Measurements from ENCODE around the gene RNU4-1.

Gene RNU4-1

DNA sequence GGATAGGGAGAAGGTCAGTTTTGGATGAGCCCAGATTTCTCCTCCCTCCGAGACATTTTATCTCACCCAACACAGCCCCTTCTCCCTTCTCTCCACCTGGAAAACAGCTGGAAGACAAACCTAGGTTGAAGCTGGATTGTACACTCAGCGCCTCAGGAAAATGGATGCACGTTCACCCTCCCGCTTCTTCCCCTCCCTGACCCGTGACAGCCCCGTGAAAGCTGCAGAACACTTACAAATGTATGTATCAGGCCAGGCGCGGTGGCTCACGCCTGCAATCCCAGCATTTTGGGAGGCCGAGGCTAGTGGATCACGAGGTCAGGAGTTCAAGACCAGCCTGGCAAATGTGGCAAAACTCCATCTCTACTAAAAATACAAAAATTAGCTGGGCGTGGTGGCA lies 5.5 kb downstream of the RNU4-1 start:
- no peak for DNase-seq

DNA sequence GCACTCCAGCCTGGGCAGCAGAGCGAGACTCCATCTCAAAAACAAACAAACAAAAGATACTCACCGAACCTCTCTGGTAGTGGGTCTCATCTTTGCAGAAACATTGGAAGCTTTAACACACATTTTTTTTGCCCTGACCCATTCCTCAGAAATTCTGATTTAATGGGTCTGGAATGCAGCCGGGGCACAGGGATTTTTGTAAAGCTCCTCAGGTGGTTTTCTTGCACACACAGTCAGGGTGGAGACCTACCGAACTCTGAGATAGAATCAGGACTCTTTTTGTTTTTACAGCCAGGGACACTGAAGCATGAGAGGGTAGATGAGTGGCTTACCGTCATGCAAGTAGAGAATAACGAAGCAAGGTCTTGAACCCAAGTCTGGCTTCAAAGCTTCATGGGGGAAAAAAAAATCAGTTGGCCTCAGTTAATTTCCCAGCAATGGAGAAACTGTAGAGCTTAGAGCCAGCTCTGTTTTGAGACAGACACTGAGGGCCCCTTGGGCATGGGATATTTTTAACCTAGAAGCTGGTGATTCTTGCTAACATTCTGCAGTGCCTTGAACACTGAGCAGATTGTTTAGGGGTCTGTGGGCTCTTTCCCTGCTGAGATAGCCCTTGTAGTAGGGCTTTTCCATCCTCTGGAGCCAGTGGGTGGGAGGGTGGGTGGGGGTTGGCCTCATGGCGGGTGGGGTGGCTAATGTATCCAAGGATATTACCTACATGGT lies 6.1 kb downstream of the RNU4-1 start:
- no peak for DNase-seq

DNA sequence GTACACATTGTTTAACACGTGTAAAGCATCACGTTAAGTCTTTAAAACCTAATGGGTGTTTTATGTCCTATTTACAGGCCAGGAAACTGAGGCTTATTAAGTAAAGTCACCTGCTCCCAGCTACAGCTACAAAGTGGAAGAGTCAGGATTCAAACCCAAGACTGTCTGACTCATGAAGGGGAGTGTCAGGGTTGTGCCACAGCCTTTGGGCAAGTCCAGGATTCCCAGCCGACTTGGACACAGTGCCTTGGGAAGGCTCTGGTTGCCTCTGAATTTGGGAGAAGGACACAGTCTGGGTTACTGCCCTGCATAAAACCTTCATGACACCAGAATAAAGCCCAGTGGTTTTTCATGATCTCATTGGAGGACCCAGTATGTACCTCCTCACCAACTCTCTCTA lies 8.7 kb downstream of the RNU4-1 start:
- DNase-seq, result no peak

DNA sequence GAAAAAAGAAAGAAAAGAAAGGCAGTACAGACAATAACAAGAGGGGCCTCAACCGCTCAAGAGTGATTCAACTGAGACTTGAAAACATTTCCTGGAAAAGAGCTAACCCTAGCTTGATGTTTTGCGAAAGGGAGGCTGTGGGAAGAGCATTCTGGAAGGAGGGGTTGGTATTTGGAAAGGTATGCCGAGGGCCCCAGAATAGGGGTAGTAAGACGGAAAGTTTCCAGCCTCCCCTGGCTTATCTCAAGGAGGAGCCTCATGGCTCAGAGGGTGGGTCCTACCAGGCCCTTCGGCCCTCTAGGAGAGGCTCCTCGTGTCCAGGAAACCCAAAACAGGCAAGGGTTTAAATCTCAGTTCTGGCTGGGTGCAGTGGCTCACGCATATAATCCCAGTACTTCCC lies 9.7 kb downstream of the RNU4-1 start:
- no peak for DNase-seq

- DNase-seq, result no peak
Observed at GRCh38 chr12:120278137-120279069, 14.6 kb downstream of the RNU4-1 start.

DNA sequence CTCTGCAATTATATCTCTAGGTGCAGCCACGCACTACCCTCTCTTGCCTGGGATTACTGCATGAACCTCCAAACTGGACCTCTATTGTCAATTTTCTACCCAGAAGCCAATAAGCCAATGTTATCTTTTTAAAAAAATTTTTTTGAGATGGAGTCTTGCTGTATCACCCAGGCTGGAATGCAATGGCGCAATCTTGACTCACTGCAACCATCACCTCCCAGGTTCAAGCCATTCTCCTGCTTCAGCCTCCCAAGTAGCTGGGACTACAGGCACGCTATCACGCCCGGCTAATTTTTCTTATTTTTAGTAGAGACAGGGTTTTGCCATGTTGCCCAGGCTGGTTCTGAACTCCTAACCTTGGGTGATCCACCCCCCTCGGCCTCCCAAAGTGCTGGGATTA lies 16.3 kb downstream of the RNU4-1 start:
- DNase-seq, result no peak

DNA sequence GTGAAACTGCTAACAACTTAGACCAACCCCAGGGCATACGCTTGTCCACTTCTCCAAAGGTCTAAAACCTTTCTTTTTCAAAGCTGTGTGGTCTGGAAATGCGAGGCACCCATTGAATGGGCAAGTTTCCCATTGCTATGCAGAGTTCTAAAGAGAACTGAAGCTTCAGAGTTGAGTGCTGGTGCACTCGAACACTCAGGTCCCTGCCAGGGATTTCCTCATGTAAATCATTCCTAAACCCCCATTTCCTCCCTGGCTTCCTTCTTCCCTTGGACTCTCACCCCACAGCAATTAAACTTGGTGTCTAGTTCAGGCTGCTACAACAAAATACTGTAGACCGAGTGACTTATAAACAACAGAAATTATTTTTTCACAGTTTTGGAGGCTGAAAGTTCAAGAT lies 25.3 kb downstream of the RNU4-1 start:
- DNase-seq, result no peak

DNA sequence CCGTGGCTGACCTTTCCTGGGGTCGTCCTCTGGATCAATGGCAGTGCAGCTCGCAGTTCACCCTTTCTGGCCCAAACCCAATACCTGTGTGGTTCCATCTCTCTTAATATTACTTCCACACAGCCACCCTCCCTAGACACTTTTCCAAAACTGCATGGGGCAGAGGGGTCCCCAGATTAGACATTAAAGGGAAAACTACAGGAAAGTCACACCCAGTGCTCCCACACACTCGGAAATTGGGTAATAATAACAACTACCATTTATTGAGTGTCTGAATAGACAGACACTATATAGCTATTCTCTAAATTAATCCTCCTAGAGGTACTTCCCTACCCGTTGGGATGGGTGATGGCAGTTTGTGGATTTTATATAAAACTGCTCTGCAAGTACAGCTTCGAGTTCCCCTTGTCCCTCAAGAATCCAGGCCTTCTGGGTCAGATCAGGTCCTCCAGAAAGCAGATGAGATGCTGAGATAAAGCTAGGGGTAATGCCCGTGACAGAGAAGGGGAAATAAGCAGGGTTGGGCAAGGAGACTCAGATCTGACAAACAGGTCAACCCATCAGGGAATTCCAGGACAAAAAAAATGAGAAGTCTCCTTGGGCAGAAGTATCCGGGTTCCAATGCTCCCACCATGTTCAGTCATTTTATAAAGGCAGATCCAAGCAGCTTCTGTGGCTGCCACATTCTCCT lies 26.7 kb downstream of the RNU4-1 start:
- no peak for DNase-seq

- peak; percentile 91 to 93 for DNase-seq
Observed at GRCh38 chr12:120265473-120266179, 27.4 kb downstream of the RNU4-1 start, which contains the start of gene PXN. PXN (minus strand) TSS chr12:120265730; CDS start chr12:120265629, 101 bp downstream.

DNA sequence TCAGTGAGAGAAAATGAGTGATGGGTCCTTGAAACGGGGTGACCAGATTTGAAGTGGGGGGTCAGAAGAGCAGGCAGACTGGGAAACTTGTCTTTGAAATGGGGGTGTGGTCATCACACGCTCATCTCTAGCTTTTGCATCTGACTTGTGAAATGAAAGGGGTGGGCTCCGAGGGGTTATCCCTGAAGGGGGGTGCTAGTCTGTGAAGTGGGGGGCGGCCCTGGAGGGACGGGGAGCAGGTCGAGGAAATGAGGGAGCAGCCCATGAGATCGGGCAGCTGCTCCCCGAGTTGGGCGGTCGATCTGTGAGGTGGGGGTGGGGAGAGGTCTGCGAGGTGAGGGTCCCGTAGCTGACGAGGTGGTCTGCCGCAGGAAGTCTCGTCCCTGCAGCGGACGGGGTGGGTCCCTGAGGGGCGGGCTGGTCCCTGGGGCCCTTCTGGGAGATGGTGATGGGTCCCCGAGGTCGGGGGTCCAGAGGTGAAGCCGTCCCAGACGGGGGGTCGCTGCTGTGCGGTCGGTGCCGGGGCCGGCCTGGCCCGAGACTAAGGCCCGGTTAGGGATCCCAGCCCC lies 28.0 kb downstream of the RNU4-1 start:
- no peak for DNase-seq

GRCh38 chr12:120264086-120264903 lies 28.7 kb downstream of the RNU4-1 start:
- no peak for DNase-seq

DNA sequence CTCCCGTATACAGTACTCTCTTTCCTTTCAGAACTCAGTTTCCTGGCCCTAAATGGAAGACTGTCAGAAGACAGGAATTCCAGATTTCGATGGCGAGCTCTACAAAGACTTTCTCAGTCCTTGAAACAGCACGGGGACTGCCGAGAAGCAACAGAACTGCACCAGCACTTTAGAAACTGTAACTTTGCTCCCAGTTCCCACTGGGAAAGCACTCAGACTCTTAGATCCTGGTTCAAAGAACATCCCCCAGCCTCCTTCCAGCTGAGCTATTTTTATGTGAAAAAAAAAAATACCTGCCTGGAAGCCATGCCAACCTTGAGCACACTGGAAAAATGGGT lies 29.3 kb downstream of the RNU4-1 start:
- no peak for DNase-seq

- DNase-seq, result no peak
Observed at GRCh38 chr12:120262852-120263747, 29.9 kb downstream of the RNU4-1 start.

DNA sequence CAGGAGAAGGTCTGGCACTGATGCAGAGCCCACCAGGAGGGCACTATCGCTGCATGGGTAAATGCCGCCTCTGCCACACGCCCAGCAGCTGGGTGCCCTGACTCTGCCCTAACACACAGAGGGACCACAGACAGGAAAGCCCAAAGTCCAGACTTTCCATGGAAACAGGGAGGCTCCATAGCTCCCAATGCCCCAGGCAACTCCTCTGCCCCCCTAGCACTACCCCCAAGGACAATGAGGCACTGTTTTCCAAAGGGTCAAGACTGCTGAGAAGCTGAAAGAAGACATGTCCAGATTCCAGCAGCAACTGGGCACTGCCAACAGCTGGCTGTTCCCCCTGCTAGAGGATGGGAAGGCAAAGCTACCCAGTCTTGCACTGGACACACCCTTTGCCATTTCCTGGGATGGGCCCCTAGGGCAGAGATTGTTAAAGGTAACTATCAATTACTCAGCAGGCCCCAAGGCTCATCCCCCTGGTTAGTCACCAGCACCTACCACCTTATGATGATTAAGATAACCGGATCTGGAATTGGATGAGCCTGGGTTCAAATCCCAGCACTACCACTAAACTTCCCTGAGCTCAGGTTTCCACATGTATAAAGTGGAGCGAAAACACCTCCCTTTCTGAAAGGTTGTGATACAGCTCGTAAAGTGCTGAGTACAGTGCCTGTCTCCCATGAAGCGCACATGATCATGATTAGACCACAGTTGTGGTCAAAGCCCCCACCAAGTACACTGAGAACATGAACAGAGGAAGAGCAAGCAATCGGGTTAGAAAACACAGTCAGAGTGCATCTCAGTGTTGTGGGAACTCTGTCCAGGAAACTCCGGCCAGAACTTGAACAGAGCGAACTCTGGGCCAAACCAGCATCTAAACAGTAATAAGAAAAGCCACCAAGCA lies 30.8 kb downstream of the RNU4-1 start:
- peak in 1 of 2 donors; percentile 23 for DNase-seq

- no peak for DNase-seq
Observed at GRCh38 chr12:120260607-120261006, 32.4 kb downstream of the RNU4-1 start.

- no peak for DNase-seq
Observed at GRCh38 chr12:120259418-120260202, 33.4 kb downstream of the RNU4-1 start.

DNA sequence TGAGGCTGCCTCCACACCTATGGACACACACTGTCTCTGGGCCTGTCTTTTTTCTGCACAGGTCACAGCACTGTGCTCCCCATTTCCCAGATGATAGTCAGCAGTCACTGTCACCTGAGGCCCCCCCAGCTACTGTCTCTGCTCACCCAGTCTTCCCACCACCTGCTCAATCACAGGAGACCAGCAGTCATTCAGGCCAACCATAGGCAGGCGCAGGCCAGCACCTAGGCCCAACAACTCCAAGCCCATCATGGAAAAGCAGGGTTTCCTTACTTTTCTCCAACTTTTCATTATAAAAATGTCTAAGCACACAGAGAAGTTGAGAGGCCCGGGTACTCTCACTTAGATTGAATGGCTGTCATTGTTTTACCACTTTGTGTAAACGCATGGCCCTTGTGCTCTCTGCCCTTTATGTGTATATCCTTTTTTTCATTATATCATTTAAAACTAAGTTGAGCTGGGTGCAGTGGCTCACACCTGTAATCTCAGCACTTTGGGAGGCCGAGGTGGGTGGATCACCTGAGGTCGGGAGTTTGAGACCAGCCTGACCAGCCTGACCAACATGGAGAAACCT lies 34.6 kb downstream of the RNU4-1 start:
- no peak for DNase-seq
